Thoracic aorta (tissue), 2 donors: Measurements from ENCODE around the gene BTG1. TPM values are rescaled to one million over a fixed set of nuclear protein-coding genes. Genes with fewer than 3 reads are reported as not detected.

Experiments
- ATAC-seq: fragments of 150-250 bp; one replicate; pipeline ENCODE4 v1.8.0; 2017; ENCODE audit warnings: low read depth; ENCODE audit not compliant: insufficient number of reproducible peaks, low FRiP score
- DNase-seq: peaks from one replicate; pipeline ENCODE4 v3.0.0-alpha.2; 2020; ENCODE audit warnings: low spot score
- H3K27ac ChIP-seq, 2 donors: fragments of 200-600 bp; sonication (generic); 1 replicate in 1 of 2; 2 replicates in 1 of 2; pipeline ENCODE4 v1.5.1; 2016; ENCODE audit warnings: mild to moderate bottlenecking in 2 of 2, moderate library complexity in 2 of 2
- H3K27me3 ChIP-seq: fragments of 200-600 bp; sonication (generic); replicated peaks from 2 replicates; pipeline ENCODE4 v1.6.0; 2016; ENCODE audit warnings: mild to moderate bottlenecking; ENCODE audit not compliant: insufficient read depth
- H3K36me3 ChIP-seq: fragments of 200-600 bp; sonication (generic); one replicate; pipeline ENCODE4 v1.5.1; 2016
- H3K4me1 ChIP-seq, 2 donors: fragments of 200-600 bp; sonication (generic); 1 replicate in 1 of 2; 2 replicates in 1 of 2; pipeline versions ENCODE4 v1.5.1 to v1.6.0; 2016; ENCODE audit warnings: low read depth in 2 of 2, mild to moderate bottlenecking in 1 of 2; ENCODE audit not compliant: control insufficient read depth in 1 of 2
- H3K4me3 ChIP-seq: fragments of 200-600 bp; sonication (generic); 2 replicates; pipeline ENCODE4 v1.5.1; 2016; ENCODE audit warnings: mild to moderate bottlenecking
- H3K9me3 ChIP-seq: fragments of 200-600 bp; sonication (generic); 2 replicates; pipeline ENCODE4 v1.5.1; 2016
- CTCF ChIP-seq: fragments of 200-600 bp; sonication (generic); IDR thresholded peaks from one replicate; pipeline ENCODE4 v1.5.1; 2019; ENCODE audit warnings: antibody characterized with exemption
- total RNA-seq, 2 donors: library from RNA; depleted of rRNA; stranded (reverse); fragments of >200 nt; gene quantifications; one replicate each; pipeline versions ENCODE4 v1.1.0 to v1.2.3, GENCODE V29; 2016

BTG1 gene
- total RNA-seq, 2 donors from 2014 or later: 31.7 to 53.3 TPM

- H3K9me3 ChIP-seq: no peaks in the 10 kb centered on the region
- no peaks in the 10 kb centered on the region for H3K4me1 ChIP-seq
- no peak for ATAC-seq
- H3K27me3 ChIP-seq: no peaks in the 10 kb centered on the region
- no peaks in the 10 kb centered on the region for H3K36me3 ChIP-seq
- no peak overlapping the region for H3K27ac ChIP-seq
- no peak overlapping the region for H3K4me3 ChIP-seq
- no peak for DNase-seq
- TF ChIP-seq CTCF: no peak
These were observed 32.7 kb upstream of the BTG1 start for GRCh38 chr12:92178340-92178739.

- H3K9me3 ChIP-seq: no peaks in the 10 kb centered on the region
- no peaks in the 10 kb centered on the region for H3K36me3 ChIP-seq
- no peak for TF ChIP-seq CTCF
- ATAC-seq (no peak), DNase-seq (no peak)
- H3K4me1 ChIP-seq: no peaks in the 10 kb centered on the region
- no peaks in the 10 kb centered on the region for H3K27me3 ChIP-seq
- H3K4me3 ChIP-seq: no peak overlapping the region
- no peak overlapping the region for H3K27ac ChIP-seq
These were observed 31.0 kb upstream of the BTG1 start for GRCh38 chr12:92176646-92177045.

- H3K27ac ChIP-seq: no peak overlapping the region
- no peak for TF ChIP-seq CTCF
- DNase-seq (no peak), ATAC-seq (no peak)
- no peaks in the 10 kb centered on the region for H3K4me1 ChIP-seq
- H3K36me3 ChIP-seq: no peaks in the 10 kb centered on the region
- H3K27me3 ChIP-seq: no peaks in the 10 kb centered on the region
- no peak overlapping the region for H3K4me3 ChIP-seq
- no peaks in the 10 kb centered on the region for H3K9me3 ChIP-seq
These were observed 30.3 kb upstream of the BTG1 start for GRCh38 chr12:92175961-92176360.

- ATAC-seq: no peak
These were observed 24.4 kb upstream of the BTG1 start for GRCh38 chr12:92170050-92170449.

GRCh38 chr12:92167075-92167474, 21.4 kb upstream of the BTG1 start:
- H3K36me3 ChIP-seq: no peaks in the 10 kb centered on the region
- no peaks in the 10 kb centered on the region for H3K9me3 ChIP-seq
- H3K4me3 ChIP-seq: no peak overlapping the region
- no peaks in the 10 kb centered on the region for H3K4me1 ChIP-seq
- DNase-seq: no peak
- ATAC-seq: no peak
- TF ChIP-seq CTCF: no peak
- H3K27me3 ChIP-seq: no peaks in the 10 kb centered on the region
- H3K27ac ChIP-seq: no peak overlapping the region

More at GRCh38 chr12:92170050-92170449, 24.4 kb upstream of the BTG1 start:
- no peak for TF ChIP-seq CTCF
- Histone ChIP-seq H3K27ac (no peak overlapping the region), H3K27me3 (no peaks in the 10 kb centered on the region), H3K9me3 (no peaks in the 10 kb centered on the region), H3K4me3 (no peak overlapping the region), H3K4me1 (no peaks in the 10 kb centered on the region), H3K36me3 (no peaks in the 10 kb centered on the region)
- DNase-seq: no peak
